DOHH2 (cell line): Measurements from ENCODE around the gene PTBP3.

ENCODE experiments used
- H3F3A ChIP-seq: fragments of 200-600 bp; sonication (generic), shearing (Covaris generic); 2 replicates; pipeline ENCODE4 v1.6.0; 2016; ENCODE audit warnings: antibody characterized with exemption, mild to moderate bottlenecking; ENCODE audit not compliant: control insufficient read depth, insufficient read depth
- H3K27ac ChIP-seq: fragments of 200-600 bp; sonication (generic); 2 replicates; pipeline ENCODE4 v1.5.1; 2014; ENCODE audit warnings: low read depth, mild to moderate bottlenecking, low read length, moderate library complexity
- H3K27me3 ChIP-seq: fragments of 200-600 bp; sonication (generic); 2 replicates; pipeline ENCODE4 v1.6.1; 2014; ENCODE audit warnings: mild to moderate bottlenecking, low read length, mixed read lengths; ENCODE audit not compliant: control insufficient read depth
- H3K36me3 ChIP-seq: fragments of 200-600 bp; sonication (generic); 2 replicates; pipeline ENCODE4 v1.6.1; 2014; ENCODE audit warnings: mild to moderate bottlenecking, low read length, moderate library complexity, mixed read lengths; ENCODE audit not compliant: control insufficient read depth
- H3K4me1 ChIP-seq: fragments of 200-600 bp; sonication (generic); 2 replicates; pipeline ENCODE4 v1.6.1; 2014; ENCODE audit warnings: mild to moderate bottlenecking, low read length, mixed read lengths; ENCODE audit not compliant: control insufficient read depth
- H3K4me2 ChIP-seq: fragments of 200-600 bp; sonication (generic); 2 replicates; pipeline ENCODE4 v1.6.0; 2014; ENCODE audit warnings: mild to moderate bottlenecking, low read length, moderate library complexity
- H3K4me3 ChIP-seq: fragments of 200-600 bp; sonication (generic); 2 replicates; pipeline ENCODE4 v1.5.1; 2014; ENCODE audit warnings: mild to moderate bottlenecking, low read length, mixed read lengths
- H3K79me2 ChIP-seq: fragments of 200-600 bp; sonication (generic); 2 replicates; pipeline ENCODE4 v1.6.1; 2014; ENCODE audit warnings: mild to moderate bottlenecking, low read length, mixed read lengths; ENCODE audit not compliant: control insufficient read depth
- H3K9me2 ChIP-seq: fragments of 200-600 bp; sonication (generic); replicated peaks from 2 replicates; pipeline ENCODE4 v1.6.1; 2014; ENCODE audit warnings: mild to moderate bottlenecking, low read length, mixed read lengths; ENCODE audit not compliant: control insufficient read depth
- H3K9me3 ChIP-seq: fragments of 200-600 bp; sonication (generic); 2 replicates; pipeline ENCODE4 v1.6.1; 2014; ENCODE audit warnings: antibody characterized with exemption, low read length, mixed read lengths; ENCODE audit not compliant: control insufficient read depth, insufficient read depth
- H4K20me1 ChIP-seq: fragments of 200-600 bp; sonication (generic); 2 replicates; pipeline ENCODE4 v1.6.0; 2014; ENCODE audit warnings: low read depth, mild to moderate bottlenecking, antibody characterized with exemption, low read length, moderate library complexity; ENCODE audit not compliant: control insufficient read depth, insufficient read depth
- EZH2phosphoT487 ChIP-seq: fragments of 200-600 bp; sonication (generic); IDR thresholded peaks from 2 replicates; pipeline ENCODE4 v1.6.1; 2017; ENCODE audit warnings: borderline replicate concordance, mild to moderate bottlenecking, antibody characterized with exemption, low read length, moderate library complexity, mixed read lengths
- TF ChIP-seq, protein P1 (sequence below): fragments of 200-600 bp; sonication (generic); IDR thresholded peaks from one replicate; pipeline ENCODE4 v1.5.1; 2014; ENCODE audit warnings: antibody characterized with exemption, mild to moderate bottlenecking, low read depth, low read length; ENCODE audit not compliant: poor library complexity, severe bottlenecking

Gene PTBP3

GRCh38 chr9:112310826-112311225 lies 22.6 kb downstream of the PTBP3 start:
- Histone ChIP-seq H3K9me2 (no peaks in the 10 kb centered on the region), H3K27me3 (no peaks in the 10 kb centered on the region), H3K4me3 (no peak overlapping the region), H4K20me1 (0 out of 2 replicates have a peak, but pooled peaks cover 15% of the 10 kb centered on the region), H3K27ac (no peak overlapping the region), H3K4me2 (no peak overlapping the region), H3K79me2 (peaks cover 91% of the 10 kb centered on the region), H3K4me1 (no peaks in the 10 kb centered on the region), H3F3A (no peaks in the 10 kb centered on the region), H3K9me3 (no peaks in the 10 kb centered on the region), H3K36me3 (no peaks in the 10 kb centered on the region)
- TF ChIP-seq, protein P1, sequence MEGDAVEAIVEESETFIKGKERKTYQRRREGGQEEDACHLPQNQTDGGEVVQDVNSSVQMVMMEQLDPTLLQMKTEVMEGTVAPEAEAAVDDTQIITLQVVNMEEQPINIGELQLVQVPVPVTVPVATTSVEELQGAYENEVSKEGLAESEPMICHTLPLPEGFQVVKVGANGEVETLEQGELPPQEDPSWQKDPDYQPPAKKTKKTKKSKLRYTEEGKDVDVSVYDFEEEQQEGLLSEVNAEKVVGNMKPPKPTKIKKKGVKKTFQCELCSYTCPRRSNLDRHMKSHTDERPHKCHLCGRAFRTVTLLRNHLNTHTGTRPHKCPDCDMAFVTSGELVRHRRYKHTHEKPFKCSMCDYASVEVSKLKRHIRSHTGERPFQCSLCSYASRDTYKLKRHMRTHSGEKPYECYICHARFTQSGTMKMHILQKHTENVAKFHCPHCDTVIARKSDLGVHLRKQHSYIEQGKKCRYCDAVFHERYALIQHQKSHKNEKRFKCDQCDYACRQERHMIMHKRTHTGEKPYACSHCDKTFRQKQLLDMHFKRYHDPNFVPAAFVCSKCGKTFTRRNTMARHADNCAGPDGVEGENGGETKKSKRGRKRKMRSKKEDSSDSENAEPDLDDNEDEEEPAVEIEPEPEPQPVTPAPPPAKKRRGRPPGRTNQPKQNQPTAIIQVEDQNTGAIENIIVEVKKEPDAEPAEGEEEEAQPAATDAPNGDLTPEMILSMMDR: no peak
- no peak for TF ChIP-seq EZH2phosphoT487

DNA sequence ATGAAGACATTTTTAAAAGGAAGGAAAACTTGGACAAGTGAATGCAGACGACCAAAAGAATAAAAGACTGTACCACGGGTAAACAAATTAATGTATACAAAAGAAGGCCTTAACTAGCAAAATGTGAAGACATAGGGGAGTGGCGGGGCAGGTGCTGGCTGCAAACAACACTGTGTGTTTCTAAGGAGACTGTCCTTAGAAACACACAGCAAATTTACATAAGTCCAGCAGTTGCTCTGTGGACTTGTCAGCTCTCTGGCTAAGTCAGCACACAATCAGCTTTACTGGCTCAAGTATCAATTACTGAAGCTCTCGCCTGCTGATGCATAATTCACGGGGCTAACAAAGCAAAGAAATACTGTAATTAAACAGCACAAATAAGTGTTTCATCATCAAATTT lies 24.8 kb downstream of the PTBP3 start:
- Histone ChIP-seq H3K27ac (no peak overlapping the region), H4K20me1 (0 out of 2 replicates have a peak, but pooled peaks cover 15% of the 10 kb centered on the region), H3K4me2 (no peak overlapping the region), H3K4me3 (no peak overlapping the region), H3K9me2 (no peaks in the 10 kb centered on the region), H3K9me3 (no peaks in the 10 kb centered on the region), H3F3A (no peaks in the 10 kb centered on the region), H3K79me2 (peaks cover 87% of the 10 kb centered on the region), H3K27me3 (no peaks in the 10 kb centered on the region), H3K4me1 (no peaks in the 10 kb centered on the region), H3K36me3 (no peaks in the 10 kb centered on the region)
- TF ChIP-seq, protein P1: no peak
- no peak for TF ChIP-seq EZH2phosphoT487

DNA sequence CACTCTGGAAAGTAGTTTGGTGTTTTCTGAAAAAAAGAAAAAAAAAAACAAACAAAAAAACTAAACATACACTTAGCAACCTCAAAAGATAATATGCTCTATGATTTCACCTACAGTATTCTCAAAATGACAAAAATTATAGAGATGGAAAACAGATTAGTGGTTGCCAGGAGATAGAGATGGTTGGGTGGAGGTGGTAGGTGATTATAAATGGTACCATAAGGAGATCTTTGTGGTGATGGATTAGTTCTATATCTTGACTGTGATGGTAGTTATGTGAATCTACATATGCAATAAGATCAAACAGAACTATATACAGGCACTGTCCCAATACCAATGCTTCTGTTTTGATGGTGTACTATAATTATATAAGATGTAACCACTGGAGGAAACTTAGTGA lies 32.0 kb downstream of the PTBP3 start:
- Histone ChIP-seq H3F3A (no peaks in the 10 kb centered on the region), H3K9me2 (no peaks in the 10 kb centered on the region), H3K4me3 (no peak overlapping the region), H3K4me1 (0 out of 2 replicates have a peak, but pooled peaks cover 3% of the 10 kb centered on the region), H4K20me1 (peaks cover 4% of the 10 kb centered on the region; the same call in 1 of the 2 replicates), H3K4me2 (no peak overlapping the region), H3K9me3 (no peaks in the 10 kb centered on the region), H3K27ac (no peak overlapping the region), H3K79me2 (peaks cover 88% of the 10 kb centered on the region), H3K27me3 (no peaks in the 10 kb centered on the region), H3K36me3 (no peaks in the 10 kb centered on the region)
- TF ChIP-seq, protein P1: no peak
- no peak for TF ChIP-seq EZH2phosphoT487

DNA sequence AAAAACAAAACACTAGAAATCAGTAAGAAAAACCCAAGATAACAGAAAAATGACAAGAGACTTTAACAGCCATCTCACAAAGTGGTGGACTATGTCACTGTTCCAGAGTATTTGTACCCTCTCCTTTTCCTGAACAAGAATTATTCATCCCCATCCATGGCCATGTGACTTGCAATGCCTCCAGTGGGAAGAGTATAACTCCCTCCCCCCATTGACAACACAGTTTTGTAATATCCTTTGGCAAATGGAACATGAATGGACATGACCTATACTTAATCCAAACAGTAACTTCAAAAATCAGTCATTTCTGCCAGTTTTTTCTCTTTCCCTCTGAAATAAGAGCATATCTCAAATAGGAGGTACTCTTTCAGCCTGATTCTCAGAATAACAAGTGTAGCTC lies 33.9 kb downstream of the PTBP3 start:
- Histone ChIP-seq H3K4me3 (no peak overlapping the region), H3K9me2 (no peaks in the 10 kb centered on the region), H4K20me1 (peaks cover 4% of the 10 kb centered on the region; the same call in 1 of the 2 replicates), H3K27ac (no peak overlapping the region), H3K9me3 (no peaks in the 10 kb centered on the region), H3K4me2 (no peak overlapping the region), H3F3A (no peaks in the 10 kb centered on the region), H3K79me2 (peaks cover 77% of the 10 kb centered on the region), H3K27me3 (no peaks in the 10 kb centered on the region), H3K4me1 (0 out of 2 replicates have a peak, but pooled peaks cover 3% of the 10 kb centered on the region), H3K36me3 (no peaks in the 10 kb centered on the region)
- TF ChIP-seq, protein P1: no peak
- TF ChIP-seq EZH2phosphoT487: no peak
